Thyroid gland (tissue), 4 donors: ENCODE results near the gene DUSP22.

Experiments used
- POLR2A ChIP-seq, 2 donors: fragments of 450-650 bp; IDR thresholded peaks; one replicate each; pipeline ENCODE4 v1.6.1; 2017; ENCODE audit warnings: antibody characterized with exemption in 2 of 2, mild to moderate bottlenecking in 2 of 2, moderate library complexity in 1 of 2
- TF ChIP-seq, protein P1 (sequence below), 6 experiments: fragments of 200-600 bp in 3 of 6; fragments of 450-650 bp in 3 of 6; sonication (generic) in 3 of 6; IDR thresholded peaks; one replicate each; pipeline ENCODE4 v1.5.1; 2016 to 2019; ENCODE audit warnings: antibody characterized with exemption in 6 of 6, mild to moderate bottlenecking in 2 of 6, inconsistent platforms in 1 of 6, moderate library complexity in 1 of 6

DNA sequence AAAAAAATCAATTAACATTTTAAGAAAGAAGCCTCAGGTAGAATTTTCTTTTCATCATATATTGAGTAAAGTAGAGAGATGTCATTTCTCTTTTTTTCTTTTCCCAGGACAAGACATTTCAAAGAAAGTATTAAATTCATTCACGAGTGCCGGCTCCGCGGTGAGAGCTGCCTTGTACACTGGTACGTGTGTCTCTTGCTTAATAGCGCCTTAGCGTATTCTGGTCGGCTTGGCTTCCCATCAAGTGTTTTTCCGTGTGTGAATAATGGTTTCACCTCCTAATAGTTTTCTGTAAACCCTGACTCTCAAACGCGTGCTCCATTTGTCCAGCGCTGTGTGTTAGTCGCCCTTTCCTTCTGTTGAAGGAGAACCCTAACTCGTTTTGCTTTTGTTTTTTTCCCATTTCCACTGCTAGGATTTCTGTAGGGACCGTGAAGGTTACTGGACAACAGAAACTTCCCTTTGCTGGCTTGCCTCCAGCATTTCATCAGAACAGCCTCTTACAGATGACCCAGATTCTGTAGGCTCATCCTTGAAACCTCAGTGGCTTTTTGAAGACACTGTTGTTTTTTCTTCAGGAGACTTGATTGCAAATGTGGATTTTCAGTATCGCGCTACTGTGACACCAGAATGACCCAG, 53.6 kb downstream of the DUSP22 start:
- TF ChIP-seq, protein P1, sequence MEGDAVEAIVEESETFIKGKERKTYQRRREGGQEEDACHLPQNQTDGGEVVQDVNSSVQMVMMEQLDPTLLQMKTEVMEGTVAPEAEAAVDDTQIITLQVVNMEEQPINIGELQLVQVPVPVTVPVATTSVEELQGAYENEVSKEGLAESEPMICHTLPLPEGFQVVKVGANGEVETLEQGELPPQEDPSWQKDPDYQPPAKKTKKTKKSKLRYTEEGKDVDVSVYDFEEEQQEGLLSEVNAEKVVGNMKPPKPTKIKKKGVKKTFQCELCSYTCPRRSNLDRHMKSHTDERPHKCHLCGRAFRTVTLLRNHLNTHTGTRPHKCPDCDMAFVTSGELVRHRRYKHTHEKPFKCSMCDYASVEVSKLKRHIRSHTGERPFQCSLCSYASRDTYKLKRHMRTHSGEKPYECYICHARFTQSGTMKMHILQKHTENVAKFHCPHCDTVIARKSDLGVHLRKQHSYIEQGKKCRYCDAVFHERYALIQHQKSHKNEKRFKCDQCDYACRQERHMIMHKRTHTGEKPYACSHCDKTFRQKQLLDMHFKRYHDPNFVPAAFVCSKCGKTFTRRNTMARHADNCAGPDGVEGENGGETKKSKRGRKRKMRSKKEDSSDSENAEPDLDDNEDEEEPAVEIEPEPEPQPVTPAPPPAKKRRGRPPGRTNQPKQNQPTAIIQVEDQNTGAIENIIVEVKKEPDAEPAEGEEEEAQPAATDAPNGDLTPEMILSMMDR (IDR thresholded peaks at IDR 0.05), result no peak
- no peak for TF ChIP-seq POLR2A (IDR thresholded peaks at IDR 0.05)
